Activated T-cell treated with anti-CD3 and anti-CD28 coated beads, Interleukin-2, amount 50 U/mL, for 72 hours (primary cell): Measurements from ENCODE around the gene PAPOLA. TPM values are rescaled to one million over a fixed set of nuclear protein-coding genes. Genes with fewer than 3 reads are reported as not detected.

Source experiments
- ATAC-seq, 2 donors: fragments of 150-1000 bp; cut with Tn5 transposase; replicated peaks in 1 of 2; 2 replicates each; pipeline ENCODE4 v1.10.0; 2021; ENCODE audit warnings: moderate library complexity in 2 of 2, mild to moderate bottlenecking in 1 of 2
- DNase-seq, 2 donors: peaks; one replicate each; pipeline ENCODE4 v3.0.0; 2021 to 2022; ENCODE audit warnings: mixed read lengths in 1 of 2
- H3K27ac Mint-ChIP-seq: one replicate; pipeline ENCODE4 v1.8.0; 2022; ENCODE audit warnings: mild to moderate bottlenecking, moderate library complexity, mixed read lengths
- H3K27me3 Mint-ChIP-seq: one replicate; pipeline ENCODE4 v1.8.0; 2022; ENCODE audit warnings: low read depth, mixed read lengths
- H3K36me3 Mint-ChIP-seq, 2 donors: one replicate each; pipeline ENCODE4 v1.8.0; 2022; ENCODE audit warnings: mixed read lengths in 2 of 2, mild to moderate bottlenecking in 1 of 2; ENCODE audit not compliant: insufficient read depth in 2 of 2
- H3K4me1 Mint-ChIP-seq: one replicate; pipeline ENCODE4 v1.8.0; 2022; ENCODE audit warnings: low read depth, mixed read lengths
- H3K4me3 Mint-ChIP-seq, 2 donors: one replicate each; pipeline ENCODE4 v1.8.0; 2022; ENCODE audit warnings: mild to moderate bottlenecking in 2 of 2, mixed read lengths in 2 of 2, moderate library complexity in 2 of 2
- H3K9me3 Mint-ChIP-seq, 2 donors: one replicate each; pipeline ENCODE4 v1.8.0; 2022; ENCODE audit warnings: mixed read lengths in 2 of 2
- total RNA-seq, 2 donors: library from RNA; stranded (reverse); gene quantifications; one replicate each; pipeline ENCODE4 v1.2.3, GENCODE V29; 2022

Gene PAPOLA
- total RNA-seq, 2 donors from 2014 or later: 124 to 143 TPM

DNA sequence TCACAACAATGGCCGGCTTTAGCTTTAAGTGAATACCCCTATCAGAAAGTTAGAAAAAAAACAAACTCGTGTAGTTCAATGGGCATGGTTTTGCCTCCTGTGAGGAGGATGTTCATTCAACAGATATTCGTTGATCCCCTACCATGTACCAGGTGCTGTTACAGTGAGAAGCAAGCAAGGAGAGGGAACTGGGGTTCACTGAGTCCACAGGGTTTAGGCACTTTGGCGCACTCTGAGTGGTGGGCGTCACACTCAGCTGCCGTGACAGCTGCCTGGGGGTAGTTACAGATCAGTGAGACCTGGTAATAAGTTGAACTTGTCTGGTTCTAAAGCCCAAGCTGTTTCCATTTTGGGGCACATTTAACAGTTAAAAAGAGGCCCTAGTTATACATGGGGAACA, 74.2 kb downstream of the PAPOLA start:
- Mint-ChIP-seq H3K27ac (no peak overlapping the region), H3K9me3 (no peaks in the 10 kb centered on the region), H3K4me3 (no peak overlapping the region), H3K27me3 (no peaks in the 10 kb centered on the region), H3K4me1 (peaks cover 5% of the 10 kb centered on the region), H3K36me3 (peaks cover 0 to 2% of the 10 kb centered on the region in 2 donors)
- DNase-seq (no peak), ATAC-seq (no peak)

DNA sequence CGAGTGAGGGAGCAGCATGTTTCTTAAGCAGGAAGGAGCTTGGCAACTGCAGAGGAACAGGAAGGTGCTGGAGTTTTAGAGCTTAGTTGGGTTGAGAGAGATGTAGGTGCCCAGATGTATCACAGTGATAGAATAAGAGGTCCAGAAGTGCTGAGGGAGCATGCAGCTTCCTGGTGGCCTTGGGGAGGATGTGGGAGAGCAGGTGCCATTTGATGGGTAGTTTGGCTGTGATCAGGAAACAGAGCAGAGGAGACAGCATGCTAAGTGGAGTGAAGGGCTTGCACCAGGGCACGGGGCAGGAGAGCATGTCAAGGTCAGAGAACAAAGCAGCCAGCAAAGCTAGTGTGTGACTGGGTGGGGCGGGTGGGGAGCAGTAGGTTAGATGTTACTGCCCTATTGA, 74.8 kb downstream of the PAPOLA start:
- ATAC-seq: no peak
- Mint-ChIP-seq H3K36me3 (no peaks in the 10 kb centered on the region), H3K27me3 (no peaks in the 10 kb centered on the region), H3K27ac (no peak overlapping the region), H3K4me1 (peaks cover 5% of the 10 kb centered on the region), H3K4me3 (no peak overlapping the region), H3K9me3 (no peaks in the 10 kb centered on the region)
- no peak for DNase-seq

DNA sequence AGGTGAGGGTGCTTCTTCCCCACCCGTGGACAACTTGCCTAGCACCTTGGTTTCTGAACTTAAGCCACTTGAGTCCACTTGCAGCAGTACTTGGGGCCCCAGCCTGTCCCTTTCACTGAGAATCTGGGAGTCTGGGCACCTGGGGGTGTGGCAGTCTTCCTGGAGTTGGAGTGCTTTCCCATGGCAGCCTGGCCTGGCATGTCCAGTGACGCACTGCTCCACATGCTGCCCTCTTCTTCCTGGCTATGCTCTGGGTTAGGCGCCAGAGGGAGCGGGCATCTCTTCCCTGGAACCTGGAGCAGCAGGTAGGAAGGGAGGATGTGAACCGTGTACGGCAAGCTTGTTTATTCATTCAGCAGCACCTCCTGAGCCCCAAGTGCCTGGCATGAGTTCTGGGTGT, 76.4 kb downstream of the PAPOLA start:
- Mint-ChIP-seq H3K27me3 (no peaks in the 10 kb centered on the region), H3K4me1 (peaks cover 5% of the 10 kb centered on the region), H3K36me3 (no peaks in the 10 kb centered on the region), H3K27ac (no peak overlapping the region), H3K4me3 (no peak overlapping the region), H3K9me3 (no peaks in the 10 kb centered on the region)
- DNase-seq: no peak
- no peak for ATAC-seq

DNA sequence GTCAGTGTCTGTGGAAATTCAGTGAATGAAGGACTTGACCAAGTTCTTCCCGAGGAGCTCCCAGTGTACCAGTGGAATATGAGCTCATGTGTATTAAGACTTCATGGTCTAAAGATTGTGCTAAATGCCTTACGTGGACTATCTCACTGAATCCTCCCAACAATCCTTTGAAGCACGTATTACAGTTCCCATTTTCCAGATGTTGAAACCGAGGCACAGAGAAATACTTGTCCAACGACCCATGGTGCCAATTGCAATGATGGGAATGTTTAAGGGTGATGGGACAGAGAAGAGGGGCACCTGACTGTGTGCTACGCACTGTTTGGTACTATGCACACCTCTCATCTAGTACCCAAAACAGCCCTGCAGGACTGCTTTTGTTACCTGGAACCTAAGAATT, 77.2 kb downstream of the PAPOLA start:
- Mint-ChIP-seq H3K9me3 (no peaks in the 10 kb centered on the region), H3K27ac (no peak overlapping the region), H3K4me1 (peaks cover 5% of the 10 kb centered on the region), H3K27me3 (no peaks in the 10 kb centered on the region), H3K4me3 (no peak overlapping the region), H3K36me3 (no peaks in the 10 kb centered on the region)
- no peak for DNase-seq
- no peak for ATAC-seq

DNA sequence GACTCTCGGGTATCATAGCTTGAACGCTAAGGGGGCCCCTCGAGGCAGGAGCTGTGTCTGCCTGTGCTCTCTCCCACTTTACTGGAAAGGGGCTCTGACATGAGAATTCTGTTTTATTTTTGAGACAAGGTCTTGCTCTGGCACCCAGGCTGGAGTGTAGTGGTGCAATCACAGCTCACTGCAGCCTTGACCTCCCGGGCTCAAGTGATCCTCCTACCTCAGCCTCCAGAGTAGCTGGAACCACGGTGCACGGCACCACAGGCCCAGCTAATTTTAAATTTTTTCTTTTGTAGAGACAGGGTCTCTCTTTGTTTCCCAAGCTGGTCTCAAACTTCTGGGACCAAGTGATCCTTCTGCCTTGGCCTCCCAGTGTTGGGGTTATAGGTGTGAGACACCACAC, 77.7 kb downstream of the PAPOLA start:
- no peak overlapping the region for H3K27ac Mint-ChIP-seq
- peaks cover 5% of the 10 kb centered on the region for H3K4me1 Mint-ChIP-seq
- H3K9me3 Mint-ChIP-seq: no peaks in the 10 kb centered on the region
- ATAC-seq (no peak), DNase-seq (no peak)
- H3K4me3 Mint-ChIP-seq: no peak overlapping the region
- H3K27me3 Mint-ChIP-seq: no peaks in the 10 kb centered on the region
- H3K36me3 Mint-ChIP-seq: no peaks in the 10 kb centered on the region

DNA sequence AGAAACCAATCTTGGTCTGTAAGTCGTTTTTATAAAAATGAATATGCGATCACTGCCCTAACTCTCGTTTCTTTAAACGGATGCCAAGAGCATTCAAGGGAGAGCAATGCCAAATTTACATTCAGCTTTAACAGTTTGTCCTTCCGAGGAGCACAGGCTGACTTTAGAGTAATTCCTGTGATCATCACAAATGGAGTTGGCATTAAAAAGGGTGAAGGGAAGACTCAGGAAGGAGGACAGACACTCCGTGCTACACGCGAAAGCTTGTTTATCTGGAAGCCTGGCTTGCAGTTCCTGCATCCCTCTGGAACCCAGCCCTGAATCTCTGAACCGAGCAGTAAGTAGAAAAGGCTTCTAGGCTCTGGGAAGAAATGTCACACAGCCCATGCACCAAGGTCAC, 78.4 kb downstream of the PAPOLA start:
- DNase-seq (no peak), ATAC-seq (no peak)
- peaks cover 6% of the 10 kb centered on the region for H3K27me3 Mint-ChIP-seq
- H3K4me1 Mint-ChIP-seq: peaks cover 5% of the 10 kb centered on the region
- no peak overlapping the region for H3K27ac Mint-ChIP-seq
- no peaks in the 10 kb centered on the region for H3K9me3 Mint-ChIP-seq
- no peaks in the 10 kb centered on the region for H3K36me3 Mint-ChIP-seq
- no peak overlapping the region for H3K4me3 Mint-ChIP-seq

DNA sequence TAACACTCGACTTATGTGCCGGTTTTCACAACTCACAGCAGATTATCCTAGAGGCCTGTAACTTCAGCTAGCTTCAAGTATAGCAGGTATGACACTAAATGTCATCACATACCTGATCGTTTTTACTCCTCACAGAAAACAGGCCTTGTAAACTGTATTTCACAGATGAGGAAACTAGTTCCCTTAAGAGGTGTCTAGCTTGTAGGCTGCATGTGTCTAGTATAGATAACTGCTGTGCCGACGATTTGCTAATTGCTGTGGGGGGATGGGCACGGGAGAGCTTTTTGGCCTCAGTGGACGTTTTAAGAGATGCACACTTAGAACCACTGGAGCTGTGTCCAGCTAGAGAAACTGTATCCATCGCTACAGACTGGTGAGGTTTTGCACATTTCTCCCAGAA, 78.8 kb downstream of the PAPOLA start:
- no peaks in the 10 kb centered on the region for H3K36me3 Mint-ChIP-seq
- DNase-seq (no peak), ATAC-seq (no peak)
- peaks cover 9% of the 10 kb centered on the region for H3K27me3 Mint-ChIP-seq
- H3K4me3 Mint-ChIP-seq: no peak overlapping the region
- H3K27ac Mint-ChIP-seq: no peak overlapping the region
- no peaks in the 10 kb centered on the region for H3K9me3 Mint-ChIP-seq
- peaks cover 3% of the 10 kb centered on the region for H3K4me1 Mint-ChIP-seq

DNA sequence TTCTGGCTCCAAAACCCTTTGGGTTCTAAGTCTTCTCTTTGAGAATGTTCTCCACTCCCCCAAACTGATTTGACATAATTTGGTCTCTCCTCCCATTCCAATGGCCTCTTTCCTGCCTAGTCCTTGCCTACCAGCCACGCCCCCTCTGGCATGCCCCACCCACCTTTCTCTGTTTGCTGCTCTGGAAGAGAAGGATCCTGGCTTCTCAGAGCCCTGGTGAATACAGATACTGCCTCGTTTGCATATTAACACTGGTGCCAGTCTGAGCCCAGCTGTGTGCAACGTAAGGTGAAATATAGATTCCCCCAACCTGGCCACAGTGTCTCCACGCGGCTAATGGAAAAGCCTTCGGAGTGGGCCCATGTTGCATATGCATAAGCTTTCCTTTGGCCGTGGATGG, 79.7 kb downstream of the PAPOLA start:
- DNase-seq (no peak), ATAC-seq (no peak)
- Mint-ChIP-seq H3K36me3 (no peaks in the 10 kb centered on the region), H3K27ac (no peak overlapping the region), H3K9me3 (no peaks in the 10 kb centered on the region), H3K27me3 (peaks cover 9% of the 10 kb centered on the region), H3K4me3 (no peak overlapping the region), H3K4me1 (no peaks in the 10 kb centered on the region)

DNA sequence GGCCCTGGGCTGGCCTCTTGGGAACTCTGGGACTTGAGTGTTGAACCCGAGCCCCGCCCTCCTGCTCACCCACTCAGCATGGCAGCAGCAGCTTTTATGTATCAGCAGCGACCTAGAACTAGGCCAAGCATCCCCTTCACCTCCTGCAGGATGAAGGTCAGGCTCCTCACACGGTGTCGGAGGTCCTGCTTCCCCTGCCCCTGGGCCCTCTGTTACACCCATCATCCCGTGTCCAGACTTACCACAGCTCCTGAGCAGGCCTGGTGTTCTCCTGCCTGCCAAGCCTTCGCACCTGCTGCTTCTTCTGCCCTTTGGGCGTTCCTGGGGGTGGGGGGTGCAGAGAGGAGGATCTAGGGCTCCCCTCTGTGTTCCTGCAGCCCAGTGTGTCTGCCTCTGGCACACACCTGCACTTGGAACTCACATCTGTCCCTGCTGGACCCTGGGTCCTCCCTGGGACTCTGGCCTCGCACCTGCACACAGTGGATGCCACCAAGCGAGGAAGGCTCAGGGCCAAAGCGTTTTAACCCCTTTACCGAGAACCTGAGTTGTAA, 80.3 kb downstream of the PAPOLA start:
- DNase-seq (no peak), ATAC-seq (no peak)
- H3K9me3 Mint-ChIP-seq: no peaks in the 10 kb centered on the region
- peaks cover 9% of the 10 kb centered on the region for H3K27me3 Mint-ChIP-seq
- no peaks in the 10 kb centered on the region for H3K4me1 Mint-ChIP-seq
- H3K4me3 Mint-ChIP-seq: no peak overlapping the region
- no peak overlapping the region for H3K27ac Mint-ChIP-seq
- H3K36me3 Mint-ChIP-seq: no peaks in the 10 kb centered on the region

DNA sequence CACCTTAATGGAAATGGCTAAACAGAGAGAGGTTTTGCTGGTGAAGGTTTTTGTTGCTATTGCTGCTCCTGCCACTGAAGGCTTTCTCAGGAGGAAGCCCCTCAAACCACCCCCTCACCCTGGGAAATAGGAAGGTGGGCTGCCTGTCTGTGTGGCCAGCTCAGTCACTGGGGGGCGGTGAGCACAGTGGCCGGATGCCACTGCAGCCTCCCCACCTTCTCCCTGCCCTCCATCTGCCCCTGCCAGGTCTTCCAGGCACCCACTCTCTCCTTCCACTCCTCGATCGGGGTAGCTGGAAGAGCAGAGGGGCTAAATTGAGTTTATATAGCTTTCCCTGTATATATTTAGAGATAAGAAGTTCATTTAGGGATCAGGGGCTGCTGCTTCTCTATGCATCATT, 80.8 kb downstream of the PAPOLA start:
- Mint-ChIP-seq H3K4me3 (no peak overlapping the region), H3K4me1 (no peaks in the 10 kb centered on the region), H3K9me3 (no peaks in the 10 kb centered on the region), H3K36me3 (no peaks in the 10 kb centered on the region), H3K27ac (no peak overlapping the region), H3K27me3 (peaks cover 9% of the 10 kb centered on the region)
- DNase-seq (no peak), ATAC-seq (no peak)

DNA sequence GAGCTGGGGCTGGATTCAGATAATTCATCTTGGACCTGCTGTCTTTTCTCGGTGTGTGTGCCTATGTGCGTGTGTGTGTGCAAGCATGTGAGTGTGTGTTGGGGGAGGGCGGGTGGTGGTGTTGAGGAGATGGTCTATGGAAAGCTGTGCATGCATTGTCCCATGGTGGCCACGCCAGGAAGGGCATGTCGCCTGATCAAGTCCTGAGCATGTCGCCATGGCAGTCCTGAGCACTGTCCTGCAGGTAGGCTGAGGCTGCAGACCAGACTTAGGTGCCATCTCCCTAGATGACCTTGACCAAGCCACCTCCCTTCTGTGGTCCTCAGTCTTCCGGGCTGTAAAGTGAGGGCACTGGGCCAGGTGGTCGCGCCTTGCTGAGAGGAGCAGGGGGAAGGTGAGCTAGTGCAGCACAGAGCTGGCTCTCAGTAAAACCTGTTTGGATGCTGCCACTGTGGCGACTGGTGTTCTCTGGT, 81.4 kb downstream of the PAPOLA start:
- no peaks in the 10 kb centered on the region for H3K9me3 Mint-ChIP-seq
- no peak overlapping the region for H3K27ac Mint-ChIP-seq
- no peaks in the 10 kb centered on the region for H3K36me3 Mint-ChIP-seq
- no peak for DNase-seq
- H3K27me3 Mint-ChIP-seq: peaks cover 11% of the 10 kb centered on the region
- no peak for ATAC-seq
- H3K4me3 Mint-ChIP-seq: no peak overlapping the region
- peaks cover 2% of the 10 kb centered on the region for H3K4me1 Mint-ChIP-seq

DNA sequence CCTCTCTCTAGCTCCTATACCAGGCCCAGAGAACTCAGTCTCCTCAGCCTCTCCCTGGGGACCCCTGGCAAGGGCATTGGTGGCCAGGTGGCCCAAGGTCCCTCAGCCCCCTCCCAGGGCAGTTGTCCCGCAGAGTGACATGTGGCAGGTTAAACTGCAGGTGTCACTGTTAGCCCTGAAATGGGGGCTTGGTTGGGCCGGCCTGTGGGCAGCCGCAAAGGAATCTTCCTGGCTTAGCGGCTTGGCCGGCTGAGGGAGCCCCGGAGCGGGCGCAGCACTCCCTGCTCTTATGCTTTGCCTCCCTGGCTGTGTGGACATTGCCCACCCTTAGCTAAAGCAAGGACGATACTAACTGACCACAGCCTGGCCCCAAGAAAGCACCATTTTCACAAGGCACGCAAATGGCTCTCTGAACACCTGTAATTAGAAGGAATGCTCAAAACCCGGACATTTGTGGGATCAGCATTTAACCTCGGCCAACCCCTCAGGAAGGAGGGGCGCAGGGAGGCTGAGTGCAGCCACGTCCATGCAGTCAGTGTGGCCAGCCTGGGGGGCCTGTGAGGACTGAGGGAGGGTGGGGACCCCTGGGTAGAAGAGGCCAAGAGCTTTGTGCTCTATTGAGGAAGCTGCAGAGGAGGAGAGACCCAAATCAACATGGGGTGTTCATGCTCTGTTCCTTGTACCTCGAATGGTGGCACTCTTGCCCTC, 82.2 kb downstream of the PAPOLA start:
- Mint-ChIP-seq H3K27ac (no peak overlapping the region), H3K4me1 (peaks cover 6% of the 10 kb centered on the region), H3K4me3 (no peak overlapping the region), H3K9me3 (no peaks in the 10 kb centered on the region), H3K36me3 (no peaks in the 10 kb centered on the region), H3K27me3 (peaks cover 19% of the 10 kb centered on the region)
- peak; percentile 56 to 73 for ATAC-seq
- DNase-seq: peak; percentile 45 to 55

DNA sequence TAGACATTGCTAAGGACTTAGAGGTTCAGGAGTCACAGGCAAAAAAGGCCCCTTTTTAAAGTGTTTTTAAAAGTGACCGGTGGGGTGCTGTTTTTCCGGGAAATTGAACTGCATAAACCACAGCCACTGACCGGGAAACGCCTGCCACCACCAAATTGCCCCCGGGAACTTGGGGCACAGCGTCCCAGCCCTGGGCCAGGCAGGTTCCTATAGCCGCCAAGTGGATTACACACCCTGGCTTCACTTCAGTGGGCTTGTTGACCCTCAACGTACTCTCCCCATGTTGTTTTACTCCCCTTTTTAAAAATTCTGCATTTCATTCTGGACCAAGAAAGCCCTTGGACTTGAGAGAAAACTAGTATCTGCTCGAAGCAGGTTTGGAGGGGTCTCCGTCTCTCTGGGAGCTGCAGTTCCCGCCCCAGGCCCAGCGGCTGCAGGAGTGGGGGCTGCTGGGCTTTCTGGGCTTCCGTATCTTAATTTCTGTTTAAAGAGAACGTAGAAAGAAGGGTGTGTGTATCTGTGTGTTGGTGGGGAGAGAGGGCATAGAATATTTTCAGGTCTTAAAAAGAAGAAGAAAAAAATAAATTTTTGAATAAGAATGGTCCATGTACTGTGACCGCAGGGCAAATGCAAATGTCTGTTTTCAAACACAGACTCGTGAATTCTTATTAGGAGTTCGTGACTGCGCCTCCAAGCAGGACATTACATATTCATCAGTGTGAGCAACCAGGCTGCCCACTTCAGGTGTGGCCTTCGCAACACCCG, 82.9 kb downstream of the PAPOLA start:
- no peak for DNase-seq
- Mint-ChIP-seq H3K9me3 (no peaks in the 10 kb centered on the region), H3K27me3 (peaks cover 26% of the 10 kb centered on the region), H3K27ac (no peak overlapping the region), H3K36me3 (no peaks in the 10 kb centered on the region), H3K4me1 (peaks cover 6% of the 10 kb centered on the region), H3K4me3 (no peak overlapping the region)
- ATAC-seq: no peak
